IMR-90 (cell line): ENCODE results near the gene SNAPC2. TPM values are rescaled to one million over a fixed set of nuclear protein-coding genes. Genes with fewer than 3 reads are reported as not detected.

Experiments used
- ATAC-seq: fragments of 200-7000 bp; cut with Tn5 transposase; 2 replicates; pipeline ENCODE4 v1.9.1; 2020; ENCODE audit warnings: low read depth, mild to moderate bottlenecking, moderate library complexity
- BruUV-seq: library from RNA; stranded (reverse); fragments of 400-500 nt; replicated peaks from 2 replicates; lab custom pipeline; 2021; lab: Mats Ljungman, UMichigan
- CTCF ChIA-PET: fragments of 300-600 bp; formaldehyde crosslinking; extraction: SDS; loops from one replicate; lab custom pipeline; 2021; ENCODE audit warnings: antibody characterized with exemption; lab: Yijun Ruan, JAX
- POLR2A ChIA-PET: fragments of 300-600 bp; sonication (Branson Sonifier 250); formaldehyde crosslinking; loops from one replicate; lab custom pipeline; 2022; ENCODE audit warnings: antibody characterized with exemption; ENCODE audit not compliant: unreplicated experiment; lab: Charles Lee
- DNase-seq: peaks from one replicate; pipeline ENCODE4 v3.0.0; 2013
- H2AFZ ChIP-seq: replicated peaks from 2 replicates; pipeline ENCODE3; 2013; ENCODE audit warnings: low read length, mild to moderate bottlenecking; ENCODE audit not compliant: poor library complexity
- H2AK5ac ChIP-seq: 2 replicates; pipeline ENCODE4 v1.6.1; 2013; ENCODE audit warnings: low read depth, low read length, inconsistent platforms
- H2AK9ac ChIP-seq: replicated peaks from 2 replicates; pipeline ENCODE3; 2013; ENCODE audit warnings: mild to moderate bottlenecking, low read depth, low read length, moderate library complexity; ENCODE audit not compliant: poor library complexity
- H2BK120ac ChIP-seq: 2 replicates; pipeline ENCODE4 v1.6.1; 2013; ENCODE audit warnings: low read depth, low read length, inconsistent platforms
- H2BK15ac ChIP-seq: 3 replicates; pipeline ENCODE4 v1.6.1; 2013; ENCODE audit warnings: low read depth, low read length, inconsistent platforms
- H2BK20ac ChIP-seq: 2 replicates; pipeline ENCODE4 v1.6.1; 2013; ENCODE audit warnings: low read depth, mild to moderate bottlenecking, inconsistent platforms, low read length, moderate library complexity
- H2BK5ac ChIP-seq: 2 replicates; pipeline ENCODE4 v1.6.1; 2013; ENCODE audit warnings: mild to moderate bottlenecking, low read depth, low read length, inconsistent platforms; ENCODE audit not compliant: poor library complexity, severe bottlenecking
- H3K14ac ChIP-seq: replicated peaks from 2 replicates; pipeline ENCODE4 v1.6.1; 2013; ENCODE audit warnings: low read depth, low read length, inconsistent platforms
- H3K18ac ChIP-seq: 2 replicates; pipeline ENCODE4 v1.6.1; 2013; ENCODE audit warnings: low read depth, low read length, control low read depth
- H3K23ac ChIP-seq: 2 replicates; pipeline ENCODE4 v1.6.1; 2013; ENCODE audit warnings: low read depth, low read length, inconsistent platforms
- H3K27ac ChIP-seq: 2 replicates; pipeline ENCODE4 v1.5.1; 2013; ENCODE audit warnings: mild to moderate bottlenecking, control low read depth, low read length; ENCODE audit not compliant: insufficient read depth
- H3K27me3 ChIP-seq: 2 replicates; pipeline ENCODE4 v1.6.1; 2013; ENCODE audit warnings: low read length; ENCODE audit not compliant: control insufficient read depth, insufficient read depth
- H3K36me3 ChIP-seq: 2 replicates; pipeline ENCODE4 v1.6.1; 2013; ENCODE audit warnings: low read length, mixed read lengths; ENCODE audit not compliant: control insufficient read depth, insufficient read depth
- H3K4ac ChIP-seq: 2 replicates; pipeline ENCODE4 v1.6.1; 2013; ENCODE audit warnings: low read depth, low read length, inconsistent platforms
- H3K4me1 ChIP-seq: 2 replicates; pipeline ENCODE4 v1.6.1; 2013; ENCODE audit warnings: low read length, mixed read lengths; ENCODE audit not compliant: control insufficient read depth, insufficient read depth
- H3K4me2 ChIP-seq: 2 replicates; pipeline ENCODE4 v1.6.1; 2013; ENCODE audit warnings: low read depth, mild to moderate bottlenecking, control low read depth, low read length, moderate library complexity
- H3K4me3 ChIP-seq: 2 replicates; pipeline ENCODE4 v1.5.1; 2013; ENCODE audit warnings: low read depth, mild to moderate bottlenecking, control low read depth, low read length, moderate library complexity; ENCODE audit not compliant: insufficient read depth
- H3K56ac ChIP-seq: 2 replicates; pipeline ENCODE4 v1.6.1; 2013; ENCODE audit warnings: low read length, inconsistent platforms; ENCODE audit not compliant: insufficient read depth; ENCODE audit errors: extremely low read depth
- H3K79me1 ChIP-seq, 2 experiments: 2 replicates each; pipeline ENCODE4 v1.6.1; 2013; ENCODE audit warnings: low read length in 2 of 2, inconsistent platforms in 1 of 2, low read depth in 1 of 2
- H3K9ac ChIP-seq: 2 replicates; pipeline ENCODE4 v1.6.1; 2013; ENCODE audit warnings: low read depth, low read length, control low read depth
- H3K9me1 ChIP-seq: 2 replicates; pipeline ENCODE4 v1.6.1; 2013; ENCODE audit warnings: low read length, inconsistent platforms; ENCODE audit not compliant: insufficient read depth
- H3K9me3 ChIP-seq: 2 replicates; pipeline ENCODE4 v1.6.1; 2013; ENCODE audit warnings: low read length; ENCODE audit not compliant: control insufficient read depth, insufficient read depth
- H4K20me1 ChIP-seq: 2 replicates; pipeline ENCODE4 v1.6.1; 2013; ENCODE audit warnings: low read length, inconsistent platforms; ENCODE audit not compliant: insufficient read depth
- H4K5ac ChIP-seq: 2 replicates; pipeline ENCODE4 v1.6.1; 2013; ENCODE audit warnings: mild to moderate bottlenecking, low read depth, low read length, control low read depth
- H4K8ac ChIP-seq, 2 experiments: 2 replicates each; pipeline ENCODE4 v1.6.1; 2013; ENCODE audit warnings: low read depth in 2 of 2, low read length in 2 of 2, control low read depth in 1 of 2, inconsistent platforms in 1 of 2
- H4K91ac ChIP-seq: 2 replicates; pipeline ENCODE4 v1.6.1; 2013; ENCODE audit warnings: low read depth, low read length, inconsistent platforms; ENCODE audit not compliant: insufficient read depth
- BHLHE40 ChIP-seq: fragments of 150-350 bp; IDR thresholded peaks from 2 replicates; pipeline ENCODE4 v1.6.1; 2016; ENCODE audit warnings: mild to moderate bottlenecking, low read depth, low read length
- CEBPB ChIP-seq: IDR thresholded peaks from 2 replicates; pipeline ENCODE4 v1.6.1; 2012; ENCODE audit warnings: low read depth, low read length, improper control_type of control experiment
- CHD1 ChIP-seq: IDR thresholded peaks from 2 replicates; pipeline ENCODE4 v1.6.1; 2012; ENCODE audit warnings: low read depth, low read length, improper control_type of control experiment
- CTCF ChIP-seq: conservative IDR thresholded peaks from 2 replicates; pipeline ENCODE4 v1.5.1; 2012; ENCODE audit warnings: mild to moderate bottlenecking, low read depth, low read length, improper control_type of control experiment
- ELK1 ChIP-seq: fragments of 150-350 bp; IDR thresholded peaks from 2 replicates; pipeline ENCODE4 v1.6.1; 2016; ENCODE audit warnings: low read depth, mild to moderate bottlenecking, low read length, moderate library complexity, borderline replicate concordance
- FOS ChIP-seq: fragments of 150-350 bp; IDR thresholded peaks from 2 replicates; pipeline ENCODE4 v1.6.1; 2016; ENCODE audit warnings: low read depth, low read length
- MAFK ChIP-seq: IDR thresholded peaks from 2 replicates; pipeline ENCODE4 v1.6.1; 2012; ENCODE audit warnings: low read depth, low read length, improper control_type of control experiment
- MAZ ChIP-seq: IDR thresholded peaks from 2 replicates; pipeline ENCODE4 v1.6.1; 2012; ENCODE audit warnings: low read depth, mild to moderate bottlenecking, low read length, improper control_type of control experiment, moderate library complexity, borderline replicate concordance
- MXI1 ChIP-seq: IDR thresholded peaks from 2 replicates; pipeline ENCODE4 v1.6.1; 2012; ENCODE audit warnings: low read depth, mild to moderate bottlenecking, low read length, moderate library complexity, borderline replicate concordance
- NFE2L2 ChIP-seq: fragments of 150-350 bp; IDR thresholded peaks from 2 replicates; pipeline ENCODE4 v1.6.1; 2016; ENCODE audit warnings: low read depth, mild to moderate bottlenecking, low read length
- POLR2A ChIP-seq: IDR thresholded peaks from 2 replicates; pipeline ENCODE4 v1.6.1; 2012; ENCODE audit warnings: mild to moderate bottlenecking, low read depth, low read length
- RAD21 ChIP-seq: IDR thresholded peaks from 2 replicates; pipeline ENCODE4 v1.6.1; 2012; ENCODE audit warnings: low read length, improper control_type of control experiment
- RCOR1 ChIP-seq: IDR thresholded peaks from 2 replicates; pipeline ENCODE4 v1.6.1; 2012; ENCODE audit warnings: mild to moderate bottlenecking, low read length, improper control_type of control experiment; ENCODE audit not compliant: insufficient replicate concordance
- RFX5 ChIP-seq: IDR thresholded peaks from 2 replicates; pipeline ENCODE4 v1.8.0; 2012; ENCODE audit warnings: low read depth, mild to moderate bottlenecking, low read length, moderate library complexity
- SMC3 ChIP-seq: fragments of 150-350 bp; IDR thresholded peaks from 2 replicates; pipeline ENCODE4 v1.6.1; 2016; ENCODE audit warnings: low read depth, mild to moderate bottlenecking, antibody characterized with exemption, low read length, moderate library complexity
- USF2 ChIP-seq: fragments of 150-350 bp; IDR thresholded peaks from 2 replicates; pipeline ENCODE4 v1.6.1; 2017; ENCODE audit warnings: mild to moderate bottlenecking, antibody characterized with exemption, low read length, low read depth
- WGBS, 2 experiments: methylation state at CpG; one replicate each; pipeline versions ENCODE4 v1.1.5 to v1.1.7; 2013; ENCODE audit warnings: missing lambda C conversion rate in 2 of 2; ENCODE audit not compliant: insufficient read length in 1 of 2; ENCODE audit errors: extremely low coverage in 2 of 2; 5-methylcytosine and 5-hydroxymethylcytosine counted together
- dilution Hi-C: fragments of 300-500 bp; cut with HindIII; formaldehyde crosslinking; loops from one replicate; pipeline ENCODE4 v1.14.3; 2018; ENCODE audit warnings: low sequenced_read_pairs; ENCODE audit not compliant: unreplicated experiment
- in situ Hi-C: fragments of 300-500 bp; cut with MboI; formaldehyde crosslinking; loops from 3 replicates; pipeline ENCODE4 v1.14.3; 2019; ENCODE audit warnings: low sequenced_read_pairs, inconsistent platforms, mixed read lengths
- intact Hi-C: fragments of 100-400 bp; cut with micrococcal nuclease; formaldehyde crosslinking; loops from 2 replicates; pipeline ENCODE4 v1.10.0; 2022
- polyA plus RNA-seq, 3 experiments: library from polyadenylated mRNA; depleted of rRNA; stranded (reverse); fragments of >200 nt; gene quantifications; 2 replicates each; pipeline ENCODE4 v1.2.3, GENCODE V29; 2012; ENCODE audit warnings: low replicate concordance in 1 of 3
- total RNA-seq: library from RNA; depleted of rRNA; stranded (reverse); fragments of >200 nt; gene quantifications from 2 replicates; pipeline ENCODE4 v1.2.3, GENCODE V29; 2012

Gene SNAPC2
- total and polyA plus RNA-seq, 2 of the 4 experiments (the other 2 are of a cell fraction) = 12.5 to 29.2 TPM

- Histone ChIP-seq H3K36me3 (peaks cover 34% of the 10 kb centered on the region), H3K27ac (no peak overlapping the region), H2BK20ac (no peak overlapping the region), H2AFZ (no peak overlapping the region), H3K9ac (no peak overlapping the region), H2AK9ac (no peak overlapping the region), H4K20me1 (peaks cover 45% of the 10 kb centered on the region), H2AK5ac (no peak overlapping the region), H3K14ac (no peak overlapping the region), H3K9me1 (peaks cover 4% of the 10 kb centered on the region; the same call in 1 of the 2 replicates), H3K4me2 (no peak overlapping the region), H4K91ac (no peak overlapping the region), H2BK15ac (no peak overlapping the region), H3K18ac (no peak overlapping the region), H3K9me3 (no peaks in the 10 kb centered on the region), H3K4me3 (no peak overlapping the region), H3K79me1 (peaks cover 7 to 33% of the 10 kb centered on the region in 2 experiments; a peak in 3 of 4 replicates), H3K4ac (no peak overlapping the region), H3K27me3 (no peaks in the 10 kb centered on the region; the same call in 1 of the 2 replicates), H2BK120ac (no peak overlapping the region), H4K5ac (no peak overlapping the region), H3K56ac (no peak overlapping the region), H4K8ac (no peak overlapping the region), H2BK5ac (no peak overlapping the region), H3K4me1 (peaks cover 6% of the 10 kb centered on the region), H3K23ac (no peak overlapping the region)
- ChIA-PET CTCF (no interaction called here), POLR2A (no interaction called here)
- intact Hi-C loops = no loop called here
- BruUV-seq = no TSS peak
- ATAC-seq (no peak), DNase-seq (no peak)
- TF ChIP-seq CHD1 (no peak), CTCF (no peak), FOS (no peak), SMC3 (no peak), MXI1 (no peak), NFE2L2 (no peak), RCOR1 (no peak), MAZ (no peak), BHLHE40 (no peak), MAFK (no peak), CEBPB (no peak), USF2 (no peak), ELK1 (no peak), RAD21 (no peak), RFX5 (no peak), POLR2A (no peak)
- dilution Hi-C loops = no loop called here
- no CpG with 5 or more reads among the region's 21 CpGs for WGBS, 2 experiments
- in situ Hi-C loops = no loop called here
These were observed 10.6 kb upstream of the SNAPC2 start for GRCh38 chr19:7909471-7910067.
